Measurements from ENCODE around the gene RTEL1. TPM values are rescaled to one million over a fixed set of nuclear protein-coding genes. Genes with fewer than 3 reads are reported as not detected.

RTEL1 gene
- total RNA-seq, 1 experiment from 2014 or later = 26.1 TPM

DNA sequence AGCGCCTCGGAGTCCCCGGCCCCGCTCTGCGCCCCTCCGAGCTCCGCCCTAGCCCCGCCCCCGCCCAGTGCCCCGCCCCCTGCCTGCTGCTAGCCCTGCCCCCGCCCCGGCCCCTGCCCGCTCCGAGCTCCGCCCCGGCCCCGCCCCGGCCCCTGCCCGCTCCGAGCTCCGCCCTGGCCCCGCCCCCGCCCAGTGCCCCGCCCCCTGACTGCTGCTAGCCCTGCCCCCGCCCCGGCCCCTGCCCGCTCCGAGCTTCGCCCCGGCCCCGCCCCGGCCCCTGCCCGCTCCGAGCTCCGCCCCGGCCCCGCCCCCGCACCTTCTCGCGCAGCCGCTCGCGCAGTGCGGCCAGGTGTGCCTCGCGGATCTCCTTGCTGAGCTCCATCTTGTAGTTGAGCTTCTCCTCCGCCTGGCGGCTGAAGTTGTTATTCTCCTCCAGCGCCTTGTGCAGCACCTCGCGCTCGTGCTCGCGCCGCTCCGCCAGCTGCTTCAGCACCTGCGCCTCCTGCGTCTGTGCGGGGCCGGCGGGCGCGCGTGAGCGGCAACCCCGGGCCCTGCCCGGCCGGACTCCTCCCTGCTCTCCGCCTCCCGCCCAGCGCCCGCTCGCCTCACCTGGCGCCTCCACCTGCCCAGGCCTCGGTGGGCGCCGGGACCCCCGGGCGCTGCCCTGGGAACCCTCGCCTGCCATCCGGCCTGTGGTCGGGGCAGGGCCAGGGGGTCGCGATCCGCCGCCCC lies 16.2 kb upstream of the RTEL1 start:
- ChIA-PET POLR2A (interaction anchor here (0.6 to 0.7 kb wide), 3 partner anchors 41 to 270 kb away, joined by 3 to 16 read pairs (median 3); no protein-coding TSS in a partner anchor), CTCF (interaction anchor here (0.6 to 2.4 kb wide), 7 partner anchors 9 to 104 kb away, joined by 3 to 12 read pairs (median 5); partner anchors contain the start of genes PTK6, RTEL1 and STMN3)
- TF ChIP-seq POLR2AphosphoS5 (IDR thresholded peaks at IDR 0.05; ENCODE audit: low read depth, low read length) = no peak; the same call in 1 of the 2 replicates
- TF ChIP-seq, protein P1, sequence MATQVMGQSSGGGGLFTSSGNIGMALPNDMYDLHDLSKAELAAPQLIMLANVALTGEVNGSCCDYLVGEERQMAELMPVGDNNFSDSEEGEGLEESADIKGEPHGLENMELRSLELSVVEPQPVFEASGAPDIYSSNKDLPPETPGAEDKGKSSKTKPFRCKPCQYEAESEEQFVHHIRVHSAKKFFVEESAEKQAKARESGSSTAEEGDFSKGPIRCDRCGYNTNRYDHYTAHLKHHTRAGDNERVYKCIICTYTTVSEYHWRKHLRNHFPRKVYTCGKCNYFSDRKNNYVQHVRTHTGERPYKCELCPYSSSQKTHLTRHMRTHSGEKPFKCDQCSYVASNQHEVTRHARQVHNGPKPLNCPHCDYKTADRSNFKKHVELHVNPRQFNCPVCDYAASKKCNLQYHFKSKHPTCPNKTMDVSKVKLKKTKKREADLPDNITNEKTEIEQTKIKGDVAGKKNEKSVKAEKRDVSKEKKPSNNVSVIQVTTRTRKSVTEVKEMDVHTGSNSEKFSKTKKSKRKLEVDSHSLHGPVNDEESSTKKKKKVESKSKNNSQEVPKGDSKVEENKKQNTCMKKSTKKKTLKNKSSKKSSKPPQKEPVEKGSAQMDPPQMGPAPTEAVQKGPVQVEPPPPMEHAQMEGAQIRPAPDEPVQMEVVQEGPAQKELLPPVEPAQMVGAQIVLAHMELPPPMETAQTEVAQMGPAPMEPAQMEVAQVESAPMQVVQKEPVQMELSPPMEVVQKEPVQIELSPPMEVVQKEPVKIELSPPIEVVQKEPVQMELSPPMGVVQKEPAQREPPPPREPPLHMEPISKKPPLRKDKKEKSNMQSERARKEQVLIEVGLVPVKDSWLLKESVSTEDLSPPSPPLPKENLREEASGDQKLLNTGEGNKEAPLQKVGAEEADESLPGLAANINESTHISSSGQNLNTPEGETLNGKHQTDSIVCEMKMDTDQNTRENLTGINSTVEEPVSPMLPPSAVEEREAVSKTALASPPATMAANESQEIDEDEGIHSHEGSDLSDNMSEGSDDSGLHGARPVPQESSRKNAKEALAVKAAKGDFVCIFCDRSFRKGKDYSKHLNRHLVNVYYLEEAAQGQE (IDR thresholded peaks at IDR 0.05; ENCODE audit: insufficient read depth in 1 of 2, low read depth in 2 of 2, low read length in 1 of 2) = 0 out of 4 replicates have a peak, but pooled peaks of 1 of the 2 experiments have one; percentile 13
- Histone ChIP-seq H3K4me1 (ENCODE audit: control insufficient read depth, insufficient read depth, low read length) (peaks cover 6% of the 10 kb centered on the region), H3K4me3 (ENCODE audit: low read depth in 2 of 2, low read length in 2 of 2) (peak overlapping the region; percentile 48 to 54), H3K9me3 (ENCODE audit: control insufficient read depth, insufficient read depth, low read depth, low read length) (no peaks in the 10 kb centered on the region), H3K27me3 (ENCODE audit: control insufficient read depth, insufficient read depth, low read length) (no peaks in the 10 kb centered on the region), H3K36me3 (ENCODE audit: control insufficient read depth, insufficient read depth, low read length) (no peaks in the 10 kb centered on the region), H3K27ac (ENCODE audit: low read length) (no peak overlapping the region)
- DNase-seq (ENCODE audit: low read depth, low spot score) (no peak), ATAC-seq (peak; percentile 86)
- intact Hi-C loops (cut with micrococcal nuclease; ENCODE audit: unreplicated experiment) (no loop called here), in situ Hi-C loops (cut with HindIII; ENCODE audit: low pct_unique_long_range_greater_than_20kb, low sequenced_read_pairs) (no loop called here)
- no TSS peak for BruUV-seq (replicated peaks)

DNA sequence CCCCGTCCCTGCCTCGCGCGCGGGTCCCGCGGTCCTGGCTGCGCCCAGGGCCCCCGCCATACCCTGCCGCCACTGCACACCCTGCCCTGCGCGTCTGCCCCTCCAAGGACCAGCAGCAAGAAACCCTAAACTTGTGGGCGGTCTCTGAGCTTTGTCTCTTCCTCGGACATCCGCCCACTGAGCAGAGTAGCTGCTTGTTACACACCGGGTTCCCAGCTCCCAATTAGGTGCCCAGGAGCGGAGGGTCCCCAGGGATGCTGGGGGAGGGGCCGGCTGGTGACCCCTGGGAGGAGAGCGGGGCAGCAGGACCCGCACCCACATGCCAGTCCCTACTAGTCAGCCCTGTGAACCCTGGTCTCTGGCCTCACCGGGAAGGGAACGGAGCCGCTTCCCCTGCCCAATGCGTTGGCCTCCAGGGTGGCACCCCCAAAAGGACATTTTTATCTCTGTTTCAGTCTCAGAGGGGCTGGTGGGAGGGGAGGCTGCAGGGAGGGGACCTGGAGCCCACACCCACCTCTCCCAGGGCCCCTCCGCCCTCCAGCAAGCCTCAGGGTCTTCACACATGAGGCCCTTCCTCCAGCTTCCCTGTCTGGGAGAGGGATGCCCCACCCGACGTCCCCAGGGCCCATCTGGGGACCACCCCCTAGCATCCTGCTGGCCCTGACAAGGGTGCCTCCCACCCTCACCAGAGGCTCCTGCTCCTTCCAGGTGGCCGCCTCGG lies 15.4 kb upstream of the RTEL1 start:
- in situ Hi-C loops (cut with HindIII; ENCODE audit: low pct_unique_long_range_greater_than_20kb, low sequenced_read_pairs) (no loop called here), intact Hi-C loops (cut with micrococcal nuclease; ENCODE audit: unreplicated experiment) (no loop called here)
- ATAC-seq = peak; percentile 56
- H3K4me1 ChIP-seq (ENCODE audit: control insufficient read depth, insufficient read depth, low read length) = peaks cover 6% of the 10 kb centered on the region
- H3K9me3 ChIP-seq (ENCODE audit: control insufficient read depth, insufficient read depth, low read depth, low read length) = no peaks in the 10 kb centered on the region
- no peak for DNase-seq (ENCODE audit: low read depth, low spot score)
- H3K36me3 ChIP-seq (ENCODE audit: control insufficient read depth, insufficient read depth, low read length) = no peaks in the 10 kb centered on the region
- peak overlapping the region; percentile 61; the same call in 1 of the 2 replicates for H3K27ac ChIP-seq (ENCODE audit: low read length)
- ChIA-PET CTCF (interaction anchor here (0.6 to 2.4 kb wide), 5 partner anchors 9 to 104 kb away, joined by 3 to 12 read pairs (median 5); partner anchors contain the start of genes PTK6 and STMN3), POLR2A (interaction anchor here (0.7 kb wide), 1 partner anchor 270 kb away, joined by 3 read pairs; no protein-coding TSS in a partner anchor)
- peak overlapping the region; percentile 48 to 54 for H3K4me3 ChIP-seq (ENCODE audit: low read depth in 2 of 2, low read length in 2 of 2)
- TF ChIP-seq, protein P1 (IDR thresholded peaks at IDR 0.05; ENCODE audit: insufficient read depth in 1 of 2, low read depth in 2 of 2, low read length in 1 of 2) = no peak
- TF ChIP-seq, protein P2, sequence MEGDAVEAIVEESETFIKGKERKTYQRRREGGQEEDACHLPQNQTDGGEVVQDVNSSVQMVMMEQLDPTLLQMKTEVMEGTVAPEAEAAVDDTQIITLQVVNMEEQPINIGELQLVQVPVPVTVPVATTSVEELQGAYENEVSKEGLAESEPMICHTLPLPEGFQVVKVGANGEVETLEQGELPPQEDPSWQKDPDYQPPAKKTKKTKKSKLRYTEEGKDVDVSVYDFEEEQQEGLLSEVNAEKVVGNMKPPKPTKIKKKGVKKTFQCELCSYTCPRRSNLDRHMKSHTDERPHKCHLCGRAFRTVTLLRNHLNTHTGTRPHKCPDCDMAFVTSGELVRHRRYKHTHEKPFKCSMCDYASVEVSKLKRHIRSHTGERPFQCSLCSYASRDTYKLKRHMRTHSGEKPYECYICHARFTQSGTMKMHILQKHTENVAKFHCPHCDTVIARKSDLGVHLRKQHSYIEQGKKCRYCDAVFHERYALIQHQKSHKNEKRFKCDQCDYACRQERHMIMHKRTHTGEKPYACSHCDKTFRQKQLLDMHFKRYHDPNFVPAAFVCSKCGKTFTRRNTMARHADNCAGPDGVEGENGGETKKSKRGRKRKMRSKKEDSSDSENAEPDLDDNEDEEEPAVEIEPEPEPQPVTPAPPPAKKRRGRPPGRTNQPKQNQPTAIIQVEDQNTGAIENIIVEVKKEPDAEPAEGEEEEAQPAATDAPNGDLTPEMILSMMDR (IDR thresholded peaks at IDR 0.05) = no peak
- TF ChIP-seq TCF7L2 (IDR thresholded peaks at IDR 0.05; ENCODE audit: low read depth, low read length) (no peak), SIN3A (IDR thresholded peaks at IDR 0.05; ENCODE audit: borderline replicate concordance, insufficient read depth, low read depth, low read length) (no peak), POLR2AphosphoS5 (IDR thresholded peaks at IDR 0.05; ENCODE audit: low read depth, low read length) (no peak)
- H3K27me3 ChIP-seq (ENCODE audit: control insufficient read depth, insufficient read depth, low read length) = no peaks in the 10 kb centered on the region
- BruUV-seq (replicated peaks) = no TSS peak

All from Panc1 (cell line).